Fibroblast of gingiva (primary cell): Measurements from ENCODE around the gene KDM6A.
A peak's percentile ranks its signal among the peaks of the same experiment; 100 is the strongest.
"Not testable (repeated sequence)": the region's sequence is repeated elsewhere in the genome, so short reads cannot be mapped to it uniquely, and the experiment has no call there.

ENCODE experiments used
- DNase-seq: peaks from one replicate; pipeline ENCODE4 v3.0.0-alpha.2; 2011; ENCODE audit warnings: low read depth

Gene KDM6A

DNA sequence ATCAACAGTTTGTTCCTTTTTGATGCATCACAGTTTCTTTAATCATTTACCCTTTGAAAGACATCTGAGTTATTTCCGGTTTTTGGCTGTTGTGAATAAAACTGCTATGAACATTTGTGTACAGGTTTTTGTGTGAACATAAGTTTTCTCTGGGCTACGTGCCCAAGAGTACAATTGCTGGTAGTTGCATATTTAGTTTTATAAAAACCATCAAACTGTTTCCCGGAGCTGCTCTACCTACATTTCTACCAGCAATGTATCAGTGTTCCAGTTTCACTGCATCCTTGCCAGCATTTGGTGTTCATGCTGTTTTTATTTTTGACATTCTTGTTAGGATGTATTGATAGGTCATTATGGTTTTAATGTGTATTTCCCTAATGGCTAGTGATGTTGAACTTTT lies 17.3 kb downstream of the KDM6A start:
- no peak for DNase-seq

DNA sequence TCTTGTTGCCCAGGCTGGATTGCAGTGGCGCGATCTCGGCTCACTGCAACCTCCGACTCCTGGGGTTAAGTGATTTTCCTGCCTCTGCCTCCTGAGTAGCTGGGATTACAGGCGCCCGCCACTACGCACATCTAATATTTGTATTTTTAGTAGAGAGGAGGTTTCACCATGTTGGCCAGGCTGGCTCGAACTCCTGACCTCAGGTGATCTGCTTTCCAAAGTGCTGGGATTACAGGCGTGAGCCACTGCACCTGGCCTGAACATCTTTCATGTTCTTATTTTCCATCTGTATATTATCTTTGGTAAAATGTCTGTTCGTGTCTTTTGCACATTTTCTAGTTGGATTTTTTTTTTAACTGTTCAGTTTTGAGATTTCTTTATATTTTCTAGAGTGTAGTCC lies 17.7 kb downstream of the KDM6A start:
- DNase-seq: not testable (repeated sequence)

- DNase-seq: no peak
Observed at GRCh38 chrX:44891642-44892041, 18.7 kb downstream of the KDM6A start.

GRCh38 chrX:44896876-44897186 lies 23.8 kb downstream of the KDM6A start:
- DNase-seq: no peak

- DNase-seq: no peak
Observed at GRCh38 chrX:44897539-44897938, 24.6 kb downstream of the KDM6A start.

DNA sequence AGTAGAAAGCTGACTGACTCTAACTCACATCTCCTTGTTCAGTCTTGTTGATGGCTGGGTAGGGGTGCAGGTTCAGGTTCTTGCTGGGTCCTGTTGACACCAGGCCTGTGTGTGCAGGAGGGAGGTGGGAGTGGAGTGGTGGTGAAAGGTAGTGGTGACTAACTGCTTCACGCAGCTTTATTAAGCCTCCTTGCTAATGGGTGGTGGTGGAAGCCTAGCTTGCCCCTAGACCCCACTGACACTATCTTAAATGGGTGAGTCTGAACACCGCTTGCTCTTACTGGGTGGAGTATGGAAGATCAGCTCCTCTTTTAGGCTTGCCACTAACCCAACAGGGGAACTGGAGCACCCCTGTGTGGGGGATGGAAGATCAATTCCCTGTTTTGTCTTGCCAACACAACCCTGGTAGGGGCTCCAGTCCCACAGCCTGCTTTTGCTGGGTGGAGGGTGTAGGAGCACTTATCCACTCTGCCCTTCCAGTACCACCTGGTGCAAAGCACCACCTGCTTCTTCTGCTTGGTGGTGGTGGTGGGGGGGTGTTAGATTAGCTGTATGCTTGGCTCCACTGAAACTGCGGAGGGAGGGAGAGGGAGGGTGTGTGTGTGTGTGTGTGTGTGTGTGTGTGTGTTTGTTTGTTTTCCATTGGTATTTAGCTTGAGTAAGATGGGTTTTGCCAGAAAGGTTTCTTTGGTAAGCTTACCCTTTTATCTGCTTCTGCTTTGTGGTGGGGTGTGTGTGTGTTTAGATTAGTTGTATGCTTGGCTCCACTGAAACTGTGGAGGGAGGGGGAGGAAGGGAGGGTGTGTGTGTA lies 25.6 kb downstream of the KDM6A start:
- peak; percentile 3 for DNase-seq

GRCh38 chrX:44899946-44900345 lies 27.0 kb downstream of the KDM6A start:
- no peak for DNase-seq

- peak; percentile 19 for DNase-seq
Observed at GRCh38 chrX:44903107-44903506, 30.1 kb downstream of the KDM6A start.

DNA sequence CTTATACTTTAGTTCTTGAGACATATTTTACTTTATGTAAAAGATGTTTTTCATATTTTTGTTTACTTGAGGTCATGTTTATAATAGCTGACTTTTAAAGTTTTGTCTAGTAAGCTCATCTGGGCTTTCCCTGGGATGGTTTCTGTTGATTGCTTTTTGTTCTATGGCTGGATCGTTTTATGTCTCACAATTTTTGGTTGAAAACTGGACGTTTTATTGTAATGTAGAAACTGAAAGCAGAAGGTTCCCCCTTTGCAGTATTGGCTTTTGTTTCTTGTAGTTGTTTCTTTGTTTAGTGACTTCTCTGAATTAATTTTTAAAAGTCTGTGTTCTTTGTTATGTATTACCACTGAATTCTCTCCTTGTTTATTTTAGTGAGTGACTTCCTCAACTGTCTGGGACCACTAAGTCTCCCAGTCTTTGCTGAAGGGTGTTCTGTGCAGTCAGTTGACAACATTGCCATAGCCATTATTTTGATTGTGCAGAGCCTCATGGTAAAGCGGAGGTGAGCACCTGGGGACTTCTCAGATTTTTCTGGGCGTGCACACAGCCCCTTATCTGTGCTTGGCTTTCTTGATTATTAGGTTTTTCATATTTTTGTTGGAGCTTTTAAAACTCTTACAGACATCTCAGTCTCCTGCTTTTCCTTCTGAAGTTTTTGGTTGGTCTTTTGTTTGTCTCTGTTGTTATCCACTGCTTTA lies 31.0 kb downstream of the KDM6A start:
- DNase-seq: no peak

DNA sequence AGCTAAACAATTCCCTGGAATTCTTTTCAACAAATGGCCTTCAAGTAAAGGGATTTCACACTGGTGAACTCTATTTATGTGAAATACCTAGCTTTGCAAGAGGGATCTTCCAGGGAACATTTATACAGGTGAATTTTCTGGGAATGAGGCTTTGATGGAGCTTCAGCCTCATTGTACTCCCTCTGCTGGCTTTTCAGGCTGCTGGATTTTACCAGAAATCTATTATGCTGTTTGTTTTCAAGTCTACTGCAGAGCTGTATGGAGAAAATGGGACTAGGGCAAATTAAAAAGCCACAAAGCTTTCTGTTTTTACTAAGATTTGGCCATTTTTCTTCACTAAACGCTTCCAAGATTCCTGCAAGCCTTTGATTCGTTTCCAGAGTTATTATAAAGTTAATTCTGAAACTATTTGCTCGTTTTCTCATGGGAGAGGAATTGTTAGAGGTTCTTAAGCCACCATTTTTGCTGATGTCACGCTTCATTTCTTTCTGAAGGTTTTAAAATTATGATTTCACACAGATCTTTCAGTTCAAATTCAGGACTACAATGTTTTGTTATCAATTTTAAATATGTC lies 31.6 kb downstream of the KDM6A start:
- peak; percentile 4 for DNase-seq

DNA sequence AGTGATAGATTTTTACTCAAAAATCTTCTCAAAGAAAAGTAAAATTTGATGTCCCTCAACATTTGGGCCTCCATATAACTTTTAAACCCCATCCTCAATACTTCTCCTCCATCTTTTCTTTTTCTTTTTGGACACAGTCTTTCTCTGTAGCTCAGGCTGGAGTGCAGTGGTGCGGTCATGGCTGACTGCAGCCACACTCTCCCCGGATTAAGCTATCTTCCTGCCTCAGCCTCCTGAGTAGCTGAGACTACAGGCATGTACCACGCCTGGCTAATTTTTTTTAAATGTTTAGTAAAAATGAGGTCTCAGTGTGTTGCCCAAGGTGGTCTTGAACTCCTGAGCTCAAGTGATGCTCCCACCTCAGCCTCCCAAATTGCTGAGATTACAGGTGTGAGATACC lies 33.1 kb downstream of the KDM6A start:
- no peak for DNase-seq

- no peak for DNase-seq
Observed at GRCh38 chrX:44906542-44906941, 33.6 kb downstream of the KDM6A start.

DNA sequence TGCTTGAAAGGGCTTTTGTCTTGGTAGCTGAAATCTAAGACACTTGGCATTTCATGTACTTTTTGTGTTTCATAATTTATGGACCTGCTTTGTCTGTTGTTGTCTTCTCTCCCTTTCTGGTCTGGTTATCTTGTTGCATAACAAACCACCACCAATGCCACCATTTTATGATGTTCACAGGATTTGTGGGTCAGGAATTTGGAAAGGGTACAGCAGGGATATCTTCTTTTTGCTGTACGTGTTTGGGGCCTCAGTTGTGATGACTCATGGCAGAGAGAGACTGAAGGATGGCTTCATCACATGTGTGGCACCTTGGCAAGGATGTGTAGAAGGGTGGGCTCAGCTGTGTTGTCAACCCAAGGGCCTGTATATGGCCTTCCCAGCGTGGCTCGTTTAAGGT lies 35.2 kb downstream of the KDM6A start:
- DNase-seq: peak; percentile 19

GRCh38 chrX:44908827-44909226 lies 35.8 kb downstream of the KDM6A start:
- no peak for DNase-seq

DNA sequence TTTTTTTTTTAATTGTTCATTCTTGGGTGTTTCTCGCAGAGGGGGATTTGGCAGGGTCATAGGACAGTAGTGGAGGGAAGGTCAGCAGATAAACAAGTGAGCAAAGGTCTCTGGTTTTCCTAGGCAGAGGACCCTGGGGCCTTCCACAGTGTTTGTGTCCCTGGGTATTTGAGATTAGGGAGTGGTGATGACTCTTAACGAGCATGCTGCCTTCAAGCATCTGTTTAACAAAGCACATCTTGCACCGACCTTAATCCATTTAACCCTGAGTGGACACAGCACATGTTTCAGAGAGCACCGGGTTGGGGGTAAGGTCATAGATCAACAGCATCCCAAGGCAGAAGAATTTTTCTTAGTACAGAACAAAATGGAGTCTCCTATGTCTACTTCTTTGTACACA lies 37.5 kb downstream of the KDM6A start:
- DNase-seq: not testable (repeated sequence)

- DNase-seq: not testable (repeated sequence)
Observed at GRCh38 chrX:44911074-44911600, 38.1 kb downstream of the KDM6A start.

DNA sequence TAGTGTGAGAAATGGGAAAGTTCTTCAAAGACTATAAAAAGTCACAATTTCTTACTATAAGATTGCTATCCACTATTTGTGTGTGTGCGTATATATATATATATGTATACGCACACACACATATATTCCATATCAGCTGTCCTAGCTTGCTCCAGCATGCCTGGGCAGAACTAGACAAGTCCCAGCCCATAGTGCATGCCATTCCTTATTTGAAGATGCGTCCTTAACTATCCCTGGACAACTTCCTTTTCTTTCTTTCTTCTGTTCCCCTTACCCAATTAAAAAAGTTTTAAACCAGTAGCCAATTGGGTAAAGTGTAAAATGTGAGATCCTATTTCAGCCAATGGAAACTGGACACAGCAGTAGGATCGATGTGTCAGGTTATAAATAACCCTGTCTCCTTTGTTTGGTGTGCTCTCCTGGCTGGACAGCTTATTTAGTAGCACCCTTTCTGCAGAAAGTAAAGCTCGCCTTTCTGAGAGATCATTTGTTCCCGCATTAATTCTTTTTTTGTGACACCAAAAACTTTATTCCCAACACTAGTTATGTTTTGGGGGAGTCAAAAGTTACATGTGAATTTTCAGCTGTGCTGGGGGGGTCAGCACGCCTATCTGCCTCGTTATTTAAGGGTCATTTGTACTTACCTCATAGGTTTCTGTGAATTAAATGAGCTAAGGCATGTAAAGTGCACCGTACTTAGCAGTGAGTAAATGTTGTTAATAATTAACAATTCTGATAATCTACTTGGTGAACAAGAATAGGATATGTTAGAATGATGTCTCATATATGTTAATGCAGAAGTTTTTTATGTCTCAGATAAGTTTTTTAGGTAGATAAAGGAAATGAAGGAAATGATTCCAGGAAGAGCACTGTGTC lies 40.9 kb downstream of the KDM6A start:
- DNase-seq: no peak

GRCh38 chrX:44914532-44915198 lies 41.7 kb downstream of the KDM6A start:
- no peak for DNase-seq

- no peak for DNase-seq
Observed at GRCh38 chrX:44915361-44915868, 42.4 kb downstream of the KDM6A start.

GRCh38 chrX:44918722-44919121 lies 45.7 kb downstream of the KDM6A start:
- no peak for DNase-seq

- no peak for DNase-seq
Observed at GRCh38 chrX:44922980-44923379, 50.0 kb downstream of the KDM6A start.
